Upper lobe of left lung (tissue), 4 donors: ENCODE results near the gene SH3BGRL2.

Experiments
- CTCF ChIP-seq, 6 experiments: fragments of 450-650 bp in 4 of 6; fragments of 200-600 bp in 2 of 6; sonication (generic) in 2 of 6; IDR thresholded peaks; one replicate each; pipeline ENCODE4 v1.5.1; 2016 to 2019; ENCODE audit warnings: antibody characterized with exemption in 6 of 6
- EP300 ChIP-seq, 4 donors: sonication (generic); formaldehyde crosslinking; IDR thresholded peaks; one replicate each; pipeline ENCODE4 v1.5.1; 2017; ENCODE audit warnings: antibody characterized with exemption in 4 of 4, control low read depth in 2 of 4
- POLR2A ChIP-seq, 4 donors: fragments of 450-650 bp; IDR thresholded peaks; one replicate each; pipeline ENCODE4 v1.5.1; 2016 to 2017; ENCODE audit warnings: antibody characterized with exemption in 4 of 4, mild to moderate bottlenecking in 2 of 4
- POLR2AphosphoS5 ChIP-seq, 2 donors: sonication (generic); formaldehyde crosslinking; IDR thresholded peaks; one replicate each; pipeline ENCODE4 v1.5.1; 2017; ENCODE audit warnings: antibody characterized with exemption in 2 of 2

GRCh38 chr6:79724816-79725215, 93.7 kb downstream of the SH3BGRL2 start:
- no peak for TF ChIP-seq EP300 (IDR thresholded peaks at IDR 0.05)
- TF ChIP-seq POLR2A (IDR thresholded peaks at IDR 0.05), result no peak
- TF ChIP-seq CTCF (IDR thresholded peaks at IDR 0.05), result no peak
- no peak for TF ChIP-seq POLR2AphosphoS5 (IDR thresholded peaks at IDR 0.05)
